D341Med (cell line): ENCODE measurements around the gene GBP4.
"Not testable (repeated sequence)": the region's sequence is repeated elsewhere in the genome, so short reads cannot be mapped to it uniquely, and the experiment has no call there.

Experiments
- DNase-seq: peaks from one replicate; pipeline ENCODE4 v3.0.0; 2012; ENCODE audit warnings: low spot score

The GBP4 gene

GRCh38 chr1:89198491-89199072 is at the start of gene GBP4:
Gene GBP4 (minus strand): TSS chr1:89198942. CDS start chr1:89198834, 108 bp downstream.
- DNase-seq = no peak

GRCh38 chr1:89243046-89243445 is 44.3 kb upstream of the GBP4 start:
- DNase-seq = no peak

GRCh38 chr1:89221341-89221740 is 22.6 kb upstream of the GBP4 start:
- no peak for DNase-seq

- DNase-seq = not testable (repeated sequence)
Measured at GRCh38 chr1:89219851-89220250, 21.1 kb upstream of the GBP4 start.

GRCh38 chr1:89218941-89219340 is 20.2 kb upstream of the GBP4 start:
- not testable (repeated sequence) for DNase-seq

- no peak for DNase-seq
Measured at GRCh38 chr1:89213347-89213746, 14.6 kb upstream of the GBP4 start.

- DNase-seq = no peak
Measured at GRCh38 chr1:89211035-89211634, 12.4 kb upstream of the GBP4 start.

GRCh38 chr1:89206373-89206772 is 7.6 kb upstream of the GBP4 start:
- DNase-seq = no peak

GRCh38 chr1:89203166-89203565 is 4.4 kb upstream of the GBP4 start:
- DNase-seq = no peak

GRCh38 chr1:89201106-89201794 is 2.5 kb upstream of the GBP4 start:
- DNase-seq = no peak

GRCh38 chr1:89200663-89201062 is 1.9 kb upstream of the GBP4 start:
- DNase-seq = no peak

- no peak for DNase-seq
Measured at GRCh38 chr1:89199525-89200031, 836 bp upstream of the GBP4 start.

- DNase-seq = no peak
Measured at GRCh38 chr1:89198081-89198480, 661 bp downstream of the GBP4 start.

GRCh38 chr1:89195476-89195875 is 3.3 kb downstream of the GBP4 start:
- DNase-seq = no peak

- no peak for DNase-seq
Measured at GRCh38 chr1:89191314-89191713, 7.4 kb downstream of the GBP4 start.

GRCh38 chr1:89190017-89190416 is 8.7 kb downstream of the GBP4 start:
- DNase-seq = no peak

- DNase-seq = no peak
Measured at GRCh38 chr1:89179343-89179742, 19.4 kb downstream of the GBP4 start.

GRCh38 chr1:89176971-89177370 is 21.8 kb downstream of the GBP4 start:
- no peak for DNase-seq

- DNase-seq = no peak
Measured at GRCh38 chr1:89175601-89176256, 23.0 kb downstream of the GBP4 start, which contains the start of gene GBP7. Gene GBP7 (minus strand): TSS chr1:89176003. CDS start chr1:89171935, 4,068 bp downstream.

GRCh38 chr1:89174491-89174890 is 24.3 kb downstream of the GBP4 start:
- DNase-seq = no peak

GRCh38 chr1:89172468-89173143 is 26.1 kb downstream of the GBP4 start:
- no peak for DNase-seq

- DNase-seq = no peak
Measured at GRCh38 chr1:89171067-89171438, 27.7 kb downstream of the GBP4 start.
